Measurements from ENCODE around the gene DENND1A. TPM values are rescaled to one million over a fixed set of nuclear protein-coding genes. Genes with fewer than 3 reads are reported as not detected.
A peak's percentile ranks its signal among the peaks of the same experiment; 100 is the strongest.

Gene DENND1A
- total RNA-seq, 1 donor from 2014 or later = 15.4 TPM

- ATAC-seq (no peak), DNase-seq (peak; percentile 57)
- no peaks in the 10 kb centered on the region for H3K27me3 ChIP-seq
- no peaks in the 10 kb centered on the region for H3K9me3 ChIP-seq
- no peaks in the 10 kb centered on the region for H3K4me1 ChIP-seq
- TF ChIP-seq CTCF (IDR thresholded peaks at IDR 0.05) = no peak
- intact Hi-C loops (cut with DNase I) = no loop called here
- H3K36me3 ChIP-seq = no peaks in the 10 kb centered on the region
- no peak overlapping the region for H3K4me3 ChIP-seq
- no peak overlapping the region for H3K27ac ChIP-seq
These were observed 441.9 kb downstream of the DENND1A start for GRCh38 chr9:123487944-123488548.

- no peak for ATAC-seq
- no peaks in the 10 kb centered on the region for H3K36me3 ChIP-seq
- H3K27me3 ChIP-seq = no peaks in the 10 kb centered on the region
- no peak for TF ChIP-seq CTCF (IDR thresholded peaks at IDR 0.05)
- H3K4me1 ChIP-seq = no peaks in the 10 kb centered on the region
- DNase-seq = no peak
- intact Hi-C loops (cut with DNase I) = no loop called here
- no peak overlapping the region for H3K4me3 ChIP-seq
- H3K27ac ChIP-seq = no peak overlapping the region
- H3K9me3 ChIP-seq = no peaks in the 10 kb centered on the region
These were observed 443.5 kb downstream of the DENND1A start for GRCh38 chr9:123486431-123486830.

GRCh38 chr9:123485216-123485615, 444.7 kb downstream of the DENND1A start:
- ATAC-seq = no peak
- Histone ChIP-seq H3K4me3 (no peak overlapping the region), H3K27me3 (no peaks in the 10 kb centered on the region), H3K4me1 (no peaks in the 10 kb centered on the region), H3K9me3 (no peaks in the 10 kb centered on the region), H3K27ac (no peak overlapping the region), H3K36me3 (no peaks in the 10 kb centered on the region)
- peak; percentile 17 for DNase-seq
- no peak for TF ChIP-seq CTCF (IDR thresholded peaks at IDR 0.05)
- intact Hi-C loops (cut with DNase I) = no loop called here

GRCh38 chr9:123484130-123484529, 445.8 kb downstream of the DENND1A start:
- Histone ChIP-seq H3K4me3 (no peak overlapping the region), H3K27ac (no peak overlapping the region), H3K27me3 (no peaks in the 10 kb centered on the region), H3K36me3 (no peaks in the 10 kb centered on the region), H3K9me3 (no peaks in the 10 kb centered on the region), H3K4me1 (no peaks in the 10 kb centered on the region)
- ATAC-seq (no peak), DNase-seq (no peak)
- intact Hi-C loops (cut with DNase I) = no loop called here
- TF ChIP-seq CTCF (IDR thresholded peaks at IDR 0.05) = no peak

- Histone ChIP-seq H3K27me3 (no peaks in the 10 kb centered on the region), H3K9me3 (no peaks in the 10 kb centered on the region), H3K4me1 (no peaks in the 10 kb centered on the region), H3K36me3 (no peaks in the 10 kb centered on the region), H3K27ac (no peak overlapping the region), H3K4me3 (no peak overlapping the region)
- TF ChIP-seq CTCF (IDR thresholded peaks at IDR 0.05) = no peak
- DNase-seq (peak; percentile 43), ATAC-seq (no peak)
- intact Hi-C loops (cut with DNase I) = no loop called here
These were observed 446.6 kb downstream of the DENND1A start for GRCh38 chr9:123483191-123483803.

Measured in upper lobe of right lung (tissue), 1 donor.